ENCODE measurements around the gene EXOSC10. TPM values are rescaled to one million over a fixed set of nuclear protein-coding genes. Genes with fewer than 3 reads are reported as not detected.
A peak's percentile ranks its signal among the peaks of the same experiment; 100 is the strongest.

Gene EXOSC10
- total and polyA plus RNA-seq, 2 donors from 2014 or later, result 26.2 to 46.8 TPM

GRCh38 chr1:11046625-11047365, 52.9 kb downstream of the EXOSC10 start, which contains the start of gene MASP2:
Gene MASP2, minus strand, starts transcription at chr1:11047239. Its CDS starts 32 bp downstream, at chr1:11047207.
- intact Hi-C loops (cut with DNase I), result no loop called here
- TF ChIP-seq CTCF (IDR thresholded peaks at IDR 0.05; ENCODE audit: borderline replicate concordance, extremely low read depth, insufficient read depth), result no peak
- Histone ChIP-seq H3K27ac (ENCODE audit: low read depth in 2 of 2, low read length in 2 of 2) (no peak within 1 kb of the TSS), H3K4me3 (ENCODE audit: low read length in 3 of 3) (no peak within 1 kb of the TSS), H3K9me3 (ENCODE audit: control insufficient read depth in 2 of 3, insufficient read depth in 1 of 3, low read length in 3 of 3) (no peaks in the 10 kb centered on the region), H3K9ac (ENCODE audit: low read length in 3 of 3) (no peak within 1 kb of the TSS), H3K36me3 (ENCODE audit: control insufficient read depth in 2 of 3, insufficient read depth in 3 of 3, low read length in 3 of 3) (no peaks in the 10 kb centered on the region), H3K4me1 (ENCODE audit: control insufficient read depth in 2 of 3, insufficient read depth in 2 of 3, low read depth in 1 of 3, low read length in 3 of 3) (no peaks in the 10 kb centered on the region), H3K27me3 (ENCODE audit: control insufficient read depth, insufficient read depth, low read length) (no peaks in the 10 kb centered on the region)
- FAIRE-seq (no peak), DNase-seq (peak in 2 of 5 donors; percentile 34 to 67)

DNA sequence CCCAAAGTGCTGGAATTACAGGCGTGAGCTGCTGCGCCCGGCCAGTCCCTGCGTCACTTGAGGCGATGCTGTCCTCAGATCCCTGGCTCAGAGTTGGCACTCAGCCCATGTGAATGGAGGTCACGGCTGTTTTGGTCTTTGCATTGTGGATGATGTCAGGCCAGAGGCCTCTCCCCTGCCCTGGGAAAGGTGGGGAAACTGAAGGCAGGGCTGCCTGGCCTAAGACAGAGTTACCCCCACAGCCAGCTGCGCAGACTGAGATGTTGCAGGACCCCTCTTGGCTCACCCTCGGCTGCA, 53.5 kb downstream of the EXOSC10 start:
- Histone ChIP-seq H3K9ac (ENCODE audit: low read length in 3 of 3) (no peak overlapping the region), H3K9me3 (ENCODE audit: control insufficient read depth in 2 of 3, insufficient read depth in 1 of 3, low read length in 3 of 3) (no peaks in the 10 kb centered on the region), H3K27ac (ENCODE audit: low read depth in 2 of 2, low read length in 2 of 2) (no peak overlapping the region), H3K4me3 (ENCODE audit: low read length in 3 of 3) (no peak overlapping the region), H3K27me3 (ENCODE audit: control insufficient read depth, insufficient read depth, low read length) (no peaks in the 10 kb centered on the region), H3K4me1 (ENCODE audit: control insufficient read depth in 2 of 3, insufficient read depth in 2 of 3, low read depth in 1 of 3, low read length in 3 of 3) (no peaks in the 10 kb centered on the region), H3K36me3 (ENCODE audit: control insufficient read depth in 2 of 3, insufficient read depth in 3 of 3, low read length in 3 of 3) (no peaks in the 10 kb centered on the region)
- intact Hi-C loops (cut with DNase I), result no loop called here
- no peak for TF ChIP-seq CTCF (IDR thresholded peaks at IDR 0.05; ENCODE audit: borderline replicate concordance, extremely low read depth, insufficient read depth)
- DNase-seq, result peak in 2 of 5 donors; percentile 21 to 64
- FAIRE-seq, result no peak

DNA sequence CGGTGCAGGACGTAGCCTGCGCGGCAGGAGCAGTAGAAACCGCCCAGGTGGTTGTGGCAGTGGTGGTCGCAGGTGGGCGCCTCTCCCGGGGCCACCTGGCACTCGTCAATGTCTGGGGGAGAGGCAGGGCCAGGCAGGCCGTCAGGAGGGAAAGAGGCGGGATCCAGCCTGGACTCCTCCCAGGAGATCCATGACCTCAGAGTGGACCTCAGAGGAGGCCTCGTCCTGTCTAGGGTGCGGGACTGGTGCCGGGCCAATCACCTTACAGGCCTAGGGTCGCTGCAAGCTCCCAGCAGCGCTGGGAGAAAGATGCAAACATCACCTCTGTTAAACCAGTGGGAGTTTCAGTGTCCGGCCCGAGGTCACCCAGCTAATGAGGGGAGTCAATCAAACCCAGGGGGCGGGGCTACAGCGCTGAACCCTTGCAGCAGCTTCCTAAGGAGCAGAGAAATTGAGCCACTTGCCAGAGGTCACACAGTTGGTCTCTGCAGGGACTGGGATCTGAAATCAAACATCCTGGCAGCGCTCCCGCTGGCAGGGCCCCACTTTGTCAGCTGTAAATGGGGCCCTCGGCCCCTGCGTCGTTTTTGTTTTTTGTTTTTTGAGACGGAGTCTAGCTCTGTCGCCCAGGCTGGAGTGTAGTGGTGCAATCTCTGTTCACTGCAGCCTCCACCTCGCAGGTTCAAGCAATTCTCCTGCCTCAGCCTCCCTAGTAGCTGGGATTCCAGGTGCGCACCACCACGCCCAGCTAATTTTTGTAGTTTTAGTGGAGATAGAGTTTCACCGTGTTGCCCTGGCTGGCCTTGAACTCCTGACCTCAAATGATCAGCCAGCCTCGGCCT, 54.0 kb downstream of the EXOSC10 start:
- Histone ChIP-seq H3K27ac (ENCODE audit: low read depth in 2 of 2, low read length in 2 of 2) (no peak overlapping the region), H3K36me3 (ENCODE audit: control insufficient read depth in 2 of 3, insufficient read depth in 3 of 3, low read length in 3 of 3) (no peaks in the 10 kb centered on the region), H3K9ac (ENCODE audit: low read length in 3 of 3) (no peak overlapping the region), H3K9me3 (ENCODE audit: control insufficient read depth in 2 of 3, insufficient read depth in 1 of 3, low read length in 3 of 3) (peaks cover 0 to 1% (median 0%) of the 10 kb centered on the region in 3 donors), H3K27me3 (ENCODE audit: control insufficient read depth, insufficient read depth, low read length) (no peaks in the 10 kb centered on the region), H3K4me3 (ENCODE audit: low read length in 3 of 3) (no peak overlapping the region), H3K4me1 (ENCODE audit: control insufficient read depth in 2 of 3, insufficient read depth in 2 of 3, low read depth in 1 of 3, low read length in 3 of 3) (no peaks in the 10 kb centered on the region)
- TF ChIP-seq CTCF (IDR thresholded peaks at IDR 0.05; ENCODE audit: borderline replicate concordance, extremely low read depth, insufficient read depth), result no peak
- peak; percentile 49 to 74 (median 66) for DNase-seq
- FAIRE-seq, result no peak
- intact Hi-C loops (cut with DNase I), result no loop called here

All from kidney (tissue), 14 donors.